ENCODE data around the gene NUFIP2.
"Not testable (repeated sequence)": the region's sequence is repeated elsewhere in the genome, so short reads cannot be mapped to it uniquely, and the experiment has no call there.

The NUFIP2 gene

GRCh38 chr17:29279397-29280070 is 14.4 kb downstream of the NUFIP2 start:
- DNase-seq (ENCODE audit: low read depth in 2 of 3, low spot score in 2 of 3): no peak

DNA sequence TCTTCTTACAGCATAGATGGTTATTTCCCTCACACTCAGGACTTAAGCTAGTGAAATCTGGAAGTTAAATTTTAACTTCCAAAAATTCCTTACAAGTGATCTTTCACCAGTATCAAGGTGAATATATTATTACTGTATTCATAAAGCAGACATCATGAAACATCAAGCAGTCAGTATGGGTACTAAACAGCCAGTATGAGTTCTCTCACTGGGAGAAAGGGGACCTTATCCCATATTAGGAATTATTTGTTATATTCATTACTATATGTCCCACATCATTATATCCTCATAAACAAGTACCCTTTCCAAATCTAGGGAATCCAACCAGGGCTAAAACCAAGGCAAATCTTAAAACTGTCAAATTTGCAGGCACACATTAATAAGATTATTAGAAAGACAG is 15.3 kb downstream of the NUFIP2 start:
- DNase-seq (ENCODE audit: low read depth in 2 of 3, low spot score in 2 of 3): no peak

DNA sequence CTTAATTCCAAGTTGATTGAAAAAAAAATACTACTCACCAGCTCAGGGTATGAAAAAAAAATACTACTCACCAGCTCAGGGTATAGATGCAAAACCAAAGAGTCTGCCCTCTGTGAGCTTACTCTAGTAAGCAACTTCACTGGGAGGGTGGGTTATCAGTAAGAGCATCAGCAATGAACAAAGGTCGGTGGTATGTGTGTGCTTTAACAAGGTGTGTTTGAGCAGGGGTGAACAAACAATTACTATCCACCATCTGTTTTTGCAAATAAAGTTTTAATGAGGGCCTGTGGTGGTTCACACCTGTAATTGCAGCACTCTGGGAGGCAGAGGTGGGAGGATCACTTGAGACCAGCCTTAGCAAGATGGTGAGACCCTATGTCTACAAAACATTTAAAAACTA is 20.0 kb downstream of the NUFIP2 start:
- DNase-seq (ENCODE audit: low read depth in 2 of 3, low spot score in 2 of 3): no peak

DNA sequence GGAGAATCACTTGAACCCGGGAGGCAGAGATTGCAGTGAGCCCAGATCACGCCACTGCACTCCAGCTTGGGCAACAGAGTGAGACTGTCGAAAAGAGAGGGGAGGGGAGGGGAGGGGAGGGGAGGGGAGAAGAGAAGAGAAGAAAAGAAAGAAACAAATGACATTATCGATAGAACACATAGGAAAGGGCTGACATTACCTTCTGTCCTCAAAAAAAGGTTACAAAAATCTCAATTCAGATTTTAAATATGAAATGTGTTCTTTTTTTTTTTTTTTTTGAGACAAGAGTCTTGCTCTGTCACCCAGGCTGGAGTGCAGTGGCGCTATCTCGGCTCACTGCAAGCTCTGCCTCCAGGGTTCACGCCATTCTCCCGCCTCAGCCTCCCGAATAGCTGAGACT is 22.0 kb downstream of the NUFIP2 start:
- DNase-seq (ENCODE audit: low read depth in 2 of 3, low spot score in 2 of 3): not testable (repeated sequence)

GRCh38 chr17:29263916-29264315 is 30.0 kb downstream of the NUFIP2 start:
- DNase-seq (ENCODE audit: low read depth in 2 of 3, low spot score in 2 of 3): no peak

DNA sequence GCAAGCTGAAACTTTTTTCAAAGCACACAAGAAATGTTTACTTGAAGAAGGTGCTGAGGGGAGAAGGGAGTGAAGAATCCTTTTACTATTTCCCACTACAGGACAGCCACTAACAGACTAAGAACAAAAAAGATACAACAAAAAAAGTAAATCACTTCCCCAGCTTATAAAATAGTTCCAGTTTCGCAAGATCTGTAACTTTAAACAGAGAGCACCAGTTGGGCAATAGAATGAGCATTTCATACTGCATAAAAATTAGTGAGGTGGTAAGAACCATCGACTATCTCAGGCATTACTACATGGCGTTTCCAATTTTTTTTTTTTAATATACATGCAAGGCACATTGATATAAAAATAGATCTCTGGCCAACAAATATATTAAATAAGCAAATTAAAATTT is 36.2 kb downstream of the NUFIP2 start:
- no peak for DNase-seq (ENCODE audit: low read depth in 2 of 3, low spot score in 2 of 3)

GRCh38 chr17:29256735-29257466 is 37.0 kb downstream of the NUFIP2 start:
- no peak for DNase-seq (ENCODE audit: low read depth in 2 of 3, low spot score in 2 of 3)

DNA sequence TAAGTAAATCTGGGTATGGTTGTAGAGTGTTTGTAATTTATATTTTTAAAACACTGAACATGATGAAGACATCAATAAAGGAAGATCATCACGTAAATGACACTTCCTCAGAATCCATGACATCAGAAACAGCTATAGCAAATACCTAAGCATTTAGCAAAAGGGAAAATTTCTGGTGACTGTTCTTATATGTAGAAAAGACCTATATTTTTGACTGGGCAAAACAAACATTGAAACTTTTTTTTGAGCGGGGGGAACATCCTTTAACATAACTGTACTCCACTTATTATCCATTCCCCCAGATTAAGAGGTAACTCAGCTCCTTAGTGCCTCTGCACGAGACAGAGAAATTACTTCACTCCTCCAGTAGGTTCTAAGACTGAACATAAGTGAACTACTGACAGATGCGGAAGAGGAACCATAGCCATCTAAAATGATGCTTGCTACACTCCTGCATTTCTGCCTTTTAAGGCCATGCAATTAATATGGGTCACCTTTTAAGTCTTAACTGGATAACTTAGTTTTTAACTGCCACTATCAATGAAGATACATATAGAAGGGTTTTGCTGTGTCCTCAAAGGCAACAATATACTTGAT is 37.9 kb downstream of the NUFIP2 start:
- DNase-seq (ENCODE audit: low read depth in 2 of 3, low spot score in 2 of 3): no peak

DNA sequence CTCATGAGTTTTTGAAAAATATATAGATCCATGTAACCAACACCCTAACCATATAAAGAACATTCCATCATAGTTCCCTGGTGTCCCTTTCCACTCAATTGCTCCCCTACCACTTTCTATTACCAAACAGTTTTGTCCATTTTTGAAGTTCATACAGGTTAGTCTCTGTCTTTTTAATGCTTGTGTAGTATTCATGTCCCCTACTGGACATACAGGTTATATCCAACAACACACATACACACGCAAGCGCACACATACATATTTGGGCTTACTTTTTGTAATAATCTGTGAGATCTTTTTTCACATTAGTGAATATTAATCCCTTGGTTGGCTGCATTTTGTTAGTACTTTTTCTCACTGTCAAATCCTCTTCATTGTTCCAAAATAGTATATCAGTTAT is 40.9 kb downstream of the NUFIP2 start:
- no peak for DNase-seq (ENCODE audit: low read depth in 2 of 3, low spot score in 2 of 3)

- DNase-seq (ENCODE audit: low read depth in 2 of 3, low spot score in 2 of 3): no peak
These were observed 41.7 kb downstream of the NUFIP2 start for GRCh38 chr17:29252101-29252791.

DNA sequence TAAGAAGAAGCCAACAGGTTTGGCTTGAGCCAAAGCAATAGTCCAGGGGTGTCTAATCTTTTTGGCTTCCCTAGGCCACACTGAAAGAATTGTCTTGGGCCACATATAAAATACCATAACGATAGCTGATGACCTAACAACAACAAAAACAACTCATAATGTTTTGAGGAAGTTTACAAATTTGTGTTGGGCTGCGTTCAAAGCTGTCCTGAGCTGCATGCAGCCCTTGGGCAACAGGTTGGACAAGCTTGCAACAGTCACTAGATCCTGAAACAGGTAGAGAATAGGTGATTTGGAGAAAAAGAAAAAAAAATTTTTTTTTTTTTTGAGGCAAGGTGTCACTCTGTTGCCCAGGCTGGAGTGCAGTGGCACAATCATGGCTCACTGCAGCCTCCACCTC is 42.8 kb downstream of the NUFIP2 start:
- no peak for DNase-seq (ENCODE audit: low read depth in 2 of 3, low spot score in 2 of 3)

DNA sequence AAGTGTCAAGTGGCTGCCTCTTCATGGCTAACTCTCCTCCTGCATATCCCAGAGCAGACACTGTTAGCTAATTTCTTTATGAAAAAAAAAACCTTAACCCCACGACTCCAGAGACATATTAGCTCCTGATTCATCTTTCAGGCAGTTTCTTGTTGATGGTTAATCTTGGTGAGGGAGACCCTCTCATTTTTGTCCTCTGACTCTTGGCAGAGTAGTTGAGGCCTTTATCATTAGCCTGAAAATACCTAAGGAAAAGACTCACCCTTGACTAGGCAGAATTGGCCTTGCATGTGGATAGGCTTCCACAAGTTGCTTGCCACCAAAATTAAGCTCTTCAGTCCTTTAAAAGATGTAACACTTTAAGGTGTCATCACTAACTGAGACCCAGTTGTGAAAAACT is 43.3 kb downstream of the NUFIP2 start:
- DNase-seq (ENCODE audit: low read depth in 2 of 3, low spot score in 2 of 3): no peak

GRCh38 chr17:29248845-29249244 is 45.1 kb downstream of the NUFIP2 start:
- no peak for DNase-seq (ENCODE audit: low read depth in 2 of 3, low spot score in 2 of 3)

DNA sequence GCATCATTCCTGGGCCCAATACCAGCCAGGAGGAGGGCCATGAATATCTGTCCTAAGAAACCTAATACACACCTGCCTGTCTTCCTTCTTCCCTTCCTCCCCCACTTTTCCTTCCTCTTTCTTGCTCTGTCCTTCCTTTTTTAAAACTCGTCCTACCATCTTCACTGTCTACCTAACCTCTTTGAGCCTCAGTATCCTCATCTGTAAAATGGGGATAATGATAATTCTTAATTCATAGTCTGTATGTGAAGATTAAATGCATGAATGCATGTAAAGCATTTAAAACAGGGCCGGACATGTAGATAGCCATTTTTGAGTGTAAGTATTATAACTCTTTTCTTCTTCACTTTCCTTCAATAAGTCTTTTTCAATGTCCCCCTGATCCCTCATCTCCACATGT is 46.7 kb downstream of the NUFIP2 start:
- no peak for DNase-seq (ENCODE audit: low read depth in 2 of 3, low spot score in 2 of 3)

DNA sequence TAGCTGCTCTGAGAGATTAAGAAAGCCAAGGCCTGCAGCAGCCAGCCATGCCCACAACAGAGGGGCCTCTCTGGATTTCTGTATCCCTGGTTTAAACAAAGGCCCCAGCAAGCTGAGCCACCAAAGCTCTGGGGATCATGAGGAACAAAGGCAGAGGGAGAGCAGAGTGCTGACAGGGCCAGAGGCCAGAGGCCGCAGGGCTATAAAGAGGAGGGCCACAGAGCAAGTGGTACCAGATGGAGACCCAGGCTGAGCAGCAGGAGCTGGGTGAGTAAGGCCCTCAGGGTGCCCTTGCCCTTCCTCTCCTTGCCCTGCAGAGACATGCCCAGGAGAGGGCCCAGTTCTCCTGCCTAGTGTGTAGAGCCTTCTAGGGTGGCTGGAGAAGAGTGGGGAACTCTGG is 47.3 kb downstream of the NUFIP2 start, which contains the start of gene CRYBA1:
CRYBA1 (plus strand) TSS at position 232 of the 400 bp plus-strand sequence; CDS start at position 237, 5 bp downstream.
- DNase-seq (ENCODE audit: low read depth in 2 of 3, low spot score in 2 of 3): no peak

DNA sequence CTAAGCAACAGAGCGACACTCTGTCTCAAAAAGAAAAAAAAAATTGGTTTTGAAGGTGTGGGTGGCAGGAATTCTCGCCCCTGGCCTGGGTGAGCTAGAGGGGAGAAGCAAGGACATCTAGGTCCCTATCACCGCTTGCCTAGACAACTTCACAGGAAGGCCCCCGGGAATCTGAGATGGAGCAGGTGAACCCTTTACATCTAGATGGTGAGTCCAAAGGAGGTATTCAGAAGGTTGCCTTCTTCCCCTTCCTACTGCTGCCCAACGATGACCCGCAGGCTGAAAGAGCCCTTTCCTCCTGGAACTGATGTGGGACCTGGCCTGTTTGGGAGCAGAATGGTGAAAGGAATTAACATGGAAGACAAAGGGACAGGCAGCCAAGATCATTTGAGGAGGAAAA is 48.5 kb downstream of the NUFIP2 start:
- DNase-seq (ENCODE audit: low read depth in 2 of 3, low spot score in 2 of 3): no peak

GRCh38 chr17:29243792-29244191 is 50.2 kb downstream of the NUFIP2 start:
- DNase-seq (ENCODE audit: low read depth in 2 of 3, low spot score in 2 of 3): no peak

DNA sequence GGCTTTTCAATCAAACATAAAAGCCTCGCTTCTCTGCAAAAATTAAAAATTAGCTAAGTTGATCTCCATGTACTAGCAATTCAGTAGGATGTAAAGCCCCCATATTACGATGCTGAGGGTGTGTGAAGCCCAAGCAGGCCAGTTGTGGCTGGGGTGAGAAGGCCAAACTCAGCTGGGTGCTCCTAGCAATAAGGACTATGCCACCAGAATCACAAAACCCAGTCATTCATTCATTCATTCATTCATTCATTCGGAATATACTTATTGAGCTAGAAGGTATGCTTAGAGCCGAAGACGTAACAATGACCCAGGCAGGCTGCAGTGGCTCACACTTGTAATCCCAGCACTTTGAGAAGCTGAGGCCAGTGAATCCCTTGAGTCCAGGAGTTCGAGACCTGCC is 51.2 kb downstream of the NUFIP2 start:
- DNase-seq (ENCODE audit: low read depth in 2 of 3, low spot score in 2 of 3): no peak

DNA sequence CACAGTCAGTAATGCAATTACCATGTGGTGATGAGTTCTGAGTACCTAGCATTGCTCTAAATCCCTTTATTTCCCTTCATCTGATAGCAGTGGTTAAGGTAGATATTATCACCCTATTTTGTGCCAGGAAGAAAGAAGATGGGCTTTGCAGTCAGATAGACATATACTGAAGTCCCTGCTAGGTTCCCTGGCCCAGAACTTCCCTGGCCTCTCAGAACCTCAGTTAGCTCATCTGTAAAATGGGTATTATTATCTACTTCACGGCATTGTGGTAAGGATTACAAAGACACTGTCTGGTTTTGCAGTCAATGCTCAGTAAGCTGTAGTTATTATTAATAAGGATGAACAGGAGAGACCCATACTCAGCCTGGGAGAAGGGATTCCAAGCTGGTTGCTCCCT is 51.9 kb downstream of the NUFIP2 start:
- DNase-seq (ENCODE audit: low read depth in 2 of 3, low spot score in 2 of 3): no peak

GRCh38 chr17:29240968-29241963 is 52.7 kb downstream of the NUFIP2 start:
- no peak for DNase-seq (ENCODE audit: low read depth in 2 of 3, low spot score in 2 of 3)

GRCh38 chr17:29240477-29240876 is 53.5 kb downstream of the NUFIP2 start:
- DNase-seq (ENCODE audit: low read depth in 2 of 3, low spot score in 2 of 3): no peak

All from activated CD8-positive, alpha-beta memory T cell treated with anti-CD3 and anti-CD28 coated beads for 48 hours (primary cell).